ENCODE results near the gene VSTM1.
"Not testable (repeated sequence)": the region's sequence is repeated elsewhere in the genome, so short reads cannot be mapped to it uniquely, and the experiment has no call there.

Gene VSTM1

DNA sequence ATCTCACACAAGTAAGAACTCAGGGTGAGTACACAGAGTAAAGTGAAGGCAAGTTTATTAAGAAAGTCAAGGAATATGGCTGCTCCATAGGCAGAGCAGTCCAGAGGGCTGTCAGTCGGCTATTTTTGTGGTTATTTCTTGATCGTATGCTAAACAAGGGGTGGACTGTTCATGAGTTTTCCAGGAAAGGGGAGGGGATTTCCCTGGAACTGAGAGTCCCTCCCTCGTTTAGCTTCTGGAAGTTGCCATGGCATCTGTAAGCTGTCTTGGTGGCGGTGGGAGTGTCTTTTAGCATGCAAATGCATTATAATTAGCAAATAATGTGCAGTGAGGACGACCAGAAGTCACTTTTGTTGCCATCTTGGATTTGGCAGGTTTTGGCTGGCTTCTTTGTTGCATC, 5.8 kb upstream of the VSTM1 start:
- DNase-seq: no peak

DNA sequence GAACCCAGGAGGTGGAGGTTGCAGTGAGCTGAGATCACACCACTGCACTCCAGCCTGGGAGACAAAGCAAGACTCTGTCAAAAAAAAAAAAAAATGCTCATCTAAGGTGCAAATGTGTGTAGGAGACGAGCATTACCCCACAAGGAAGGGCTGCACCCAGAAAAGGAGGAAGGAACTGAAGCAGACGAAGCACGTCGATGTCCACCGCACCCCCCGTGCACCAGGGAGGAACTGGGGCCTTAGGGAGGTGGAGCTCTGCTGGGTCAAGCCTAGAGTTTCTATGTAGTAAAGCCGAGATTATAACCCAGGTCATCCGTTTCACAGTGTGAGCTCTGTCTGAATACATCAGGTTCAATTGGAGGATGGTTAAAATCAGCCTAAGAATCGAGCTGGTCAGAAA, 1.1 kb downstream of the VSTM1 start:
- DNase-seq: peak; percentile 43

DNA sequence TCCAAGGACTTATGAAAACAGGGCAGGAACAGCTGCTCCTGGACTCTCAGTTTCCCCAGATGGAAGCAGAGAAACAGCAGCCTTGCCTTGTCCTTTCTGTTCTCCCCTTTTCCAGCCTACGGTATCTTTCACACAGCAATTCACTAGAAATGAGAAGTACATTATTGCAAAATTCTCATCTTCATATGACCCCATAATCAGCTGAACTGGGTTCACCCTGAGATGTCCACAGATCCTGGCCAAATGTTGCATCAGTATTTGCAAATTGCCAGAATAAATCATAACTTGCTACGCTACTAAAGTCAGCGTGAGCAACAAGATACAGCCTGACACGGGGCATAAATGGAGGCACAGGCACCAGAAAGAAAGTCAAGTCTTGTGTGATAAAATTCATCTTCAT, 16.1 kb downstream of the VSTM1 start:
- peak; percentile 13 for DNase-seq

DNA sequence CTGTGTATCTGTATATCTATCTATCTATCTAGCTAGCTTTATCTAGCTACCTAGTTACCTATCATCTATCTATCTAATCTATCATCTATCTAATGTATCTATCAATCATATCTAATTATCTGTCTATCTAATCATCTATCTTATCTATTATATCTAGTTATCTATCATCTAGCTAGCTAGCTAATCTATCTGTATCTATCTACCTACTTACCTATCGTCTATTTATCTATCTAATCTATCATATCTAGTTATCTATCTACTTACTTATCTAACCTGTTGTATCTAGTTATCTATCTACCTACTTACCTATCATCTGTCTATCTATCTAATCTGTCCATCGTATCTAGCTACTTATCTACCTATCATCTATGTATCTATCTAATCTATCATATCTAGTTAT, 17.9 kb downstream of the VSTM1 start:
- no peak for DNase-seq

DNA sequence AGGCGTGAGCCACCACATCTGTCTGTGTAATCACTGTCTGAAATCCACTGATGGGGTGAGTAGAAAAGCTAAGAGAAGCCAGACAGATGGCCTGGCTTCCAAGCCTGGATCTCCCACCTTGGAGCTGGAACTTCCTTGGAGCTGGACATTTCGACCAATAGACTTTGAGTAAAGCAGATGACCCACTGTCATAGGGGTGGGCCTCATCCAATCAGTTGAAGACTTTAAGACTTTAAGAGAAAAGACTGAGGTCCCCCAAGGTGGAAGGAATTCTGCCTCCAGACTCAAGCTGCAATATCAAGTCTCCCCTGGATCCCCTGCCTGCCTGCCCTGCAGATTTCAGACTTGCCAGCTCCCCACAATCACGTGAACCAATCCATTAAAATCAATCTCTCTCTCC, 20.7 kb downstream of the VSTM1 start:
- DNase-seq: no peak

DNA sequence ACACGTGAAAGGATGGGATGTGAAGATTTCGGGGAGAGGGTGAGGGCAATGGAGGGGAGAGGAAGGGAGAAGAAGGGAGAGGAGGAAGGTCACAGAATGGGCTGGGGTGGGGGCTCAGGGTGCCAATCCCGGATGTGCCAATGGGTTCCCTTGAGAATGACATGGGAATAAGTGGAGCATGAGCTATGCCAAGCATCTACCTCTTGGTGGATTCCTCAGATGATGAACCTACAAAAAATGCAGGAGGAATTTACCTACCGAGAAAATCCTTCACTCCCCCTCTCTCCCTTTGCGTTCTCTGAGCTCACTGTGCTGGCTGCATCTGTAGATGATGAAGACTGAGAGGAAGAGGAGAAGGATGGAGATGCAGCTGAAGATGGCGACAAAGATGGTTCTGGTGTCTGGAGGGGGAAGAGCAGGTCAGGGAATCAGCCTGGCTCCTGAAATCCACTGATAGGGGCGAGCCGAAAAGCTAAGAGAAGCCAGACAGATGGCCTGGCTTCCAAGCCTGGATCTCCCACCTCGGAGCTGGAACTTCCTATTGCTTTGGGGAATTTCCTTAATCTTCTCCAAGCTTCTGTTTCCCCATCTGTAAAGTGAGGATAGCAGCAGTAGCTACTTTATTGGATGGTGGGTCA, 21.6 kb downstream of the VSTM1 start:
- DNase-seq: no peak

DNA sequence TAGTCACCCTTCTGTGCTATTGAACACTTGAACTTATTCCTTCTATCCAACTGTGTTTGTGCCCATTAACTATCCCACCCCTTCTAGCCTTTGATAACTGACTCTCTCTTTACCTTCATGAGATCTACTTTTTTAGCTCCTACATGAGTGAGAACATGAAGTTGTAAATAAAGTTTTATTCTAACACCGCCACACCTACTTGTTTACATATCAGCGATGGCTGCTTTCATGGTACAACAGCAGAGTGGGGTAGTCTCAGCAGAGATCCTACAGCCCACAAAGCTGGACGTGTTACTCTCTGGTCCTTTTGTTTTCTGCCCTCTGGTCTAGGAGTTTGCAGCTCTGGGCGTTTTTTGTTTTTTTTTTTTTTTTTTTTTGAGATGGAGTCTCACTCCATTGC, 23.7 kb downstream of the VSTM1 start:
- no peak for DNase-seq

DNA sequence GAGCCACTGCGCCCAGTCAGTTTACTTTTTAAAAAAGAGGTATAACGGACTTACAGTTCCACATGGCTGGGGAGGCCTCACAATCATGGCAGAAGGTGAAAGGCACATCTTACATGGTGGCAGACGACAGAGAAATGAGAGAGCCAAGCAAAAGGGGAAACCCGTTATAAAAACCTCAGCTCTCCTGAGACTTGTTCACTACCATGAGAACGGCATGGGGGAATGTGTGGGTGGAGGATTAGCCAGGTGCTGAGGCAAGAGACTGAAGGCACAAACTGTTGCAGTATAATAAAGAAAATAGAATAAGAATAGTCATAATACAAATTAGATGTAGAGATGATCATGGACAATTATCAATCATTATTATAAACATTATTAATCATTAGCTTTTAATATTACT, 27.2 kb downstream of the VSTM1 start:
- DNase-seq: not testable (repeated sequence)

DNA sequence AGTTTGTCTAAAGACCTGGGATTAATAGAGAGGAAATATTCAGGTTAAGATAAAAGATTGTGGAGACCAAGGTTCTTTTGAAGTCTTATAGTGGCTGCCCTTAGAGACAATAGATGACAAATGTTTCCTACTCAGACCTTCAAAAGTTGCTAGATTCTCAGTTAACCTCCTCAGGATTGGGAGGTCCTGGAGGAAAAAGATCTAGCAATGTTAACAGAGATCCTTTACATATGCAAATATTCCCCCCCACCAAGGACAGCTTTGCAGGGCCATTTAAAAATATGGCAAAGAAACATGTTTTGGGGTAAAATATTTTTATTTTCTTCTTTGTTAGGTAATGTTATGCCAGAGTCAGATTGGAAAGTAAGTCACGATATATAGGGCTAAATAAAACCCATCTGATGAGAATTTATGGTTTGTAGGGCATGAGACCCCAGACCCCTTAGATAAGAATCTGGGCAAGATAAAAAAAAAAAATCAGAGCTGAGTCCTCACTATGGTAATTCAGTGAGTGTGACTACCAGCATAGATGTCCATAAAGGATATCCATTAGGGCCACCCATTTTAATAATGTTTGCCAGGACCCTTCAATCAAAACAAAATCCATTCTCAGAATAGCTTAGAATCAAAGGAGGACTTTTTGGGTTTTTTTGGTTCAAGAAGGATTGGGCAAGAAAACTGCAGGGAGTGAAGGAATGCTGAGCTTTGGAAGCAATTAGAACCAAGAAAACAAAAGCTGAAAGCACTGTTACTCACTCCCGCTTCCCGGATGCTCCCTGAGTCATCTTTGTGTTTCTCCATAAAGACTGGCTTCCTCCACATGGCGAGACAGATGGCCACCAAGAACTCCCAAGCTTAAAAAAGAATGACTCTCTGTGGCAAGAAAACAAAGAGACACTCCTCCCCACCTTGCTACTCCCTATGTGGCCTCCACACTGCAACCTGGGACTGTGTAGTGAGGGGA, 28.2 kb downstream of the VSTM1 start:
- DNase-seq: no peak

DNA sequence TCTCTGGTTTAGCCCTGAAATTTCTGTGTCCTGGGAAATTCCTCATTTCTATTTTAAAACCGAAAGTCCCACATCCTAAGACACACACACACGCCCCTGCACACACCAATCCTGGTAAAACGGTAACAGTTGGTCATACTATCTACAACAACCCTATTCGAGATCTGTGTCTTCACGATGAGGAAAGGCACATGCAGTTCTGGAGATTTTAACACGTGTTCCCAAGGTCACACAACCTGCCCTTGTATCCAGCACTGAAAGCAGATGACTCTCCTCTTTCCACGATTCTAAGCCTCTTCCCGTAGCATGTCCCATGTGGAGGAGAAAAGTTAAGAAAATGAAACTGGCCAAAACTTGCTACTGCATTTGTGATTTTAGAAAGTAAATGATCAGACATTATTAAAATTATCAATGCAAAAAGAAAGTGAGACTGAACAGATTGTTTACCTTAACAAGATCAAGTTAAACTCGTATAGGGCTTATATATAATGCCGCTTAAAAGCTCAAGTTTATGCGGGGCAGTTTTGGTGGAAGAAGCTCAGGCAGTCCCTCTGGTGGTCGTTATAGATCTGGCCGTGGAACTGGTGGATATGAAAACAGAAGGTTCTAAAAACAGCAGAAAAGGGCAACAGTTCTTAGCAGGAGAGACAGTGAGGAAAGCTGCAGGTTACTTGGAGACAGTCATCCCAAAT, 32.7 kb downstream of the VSTM1 start:
- no peak for DNase-seq

DNA sequence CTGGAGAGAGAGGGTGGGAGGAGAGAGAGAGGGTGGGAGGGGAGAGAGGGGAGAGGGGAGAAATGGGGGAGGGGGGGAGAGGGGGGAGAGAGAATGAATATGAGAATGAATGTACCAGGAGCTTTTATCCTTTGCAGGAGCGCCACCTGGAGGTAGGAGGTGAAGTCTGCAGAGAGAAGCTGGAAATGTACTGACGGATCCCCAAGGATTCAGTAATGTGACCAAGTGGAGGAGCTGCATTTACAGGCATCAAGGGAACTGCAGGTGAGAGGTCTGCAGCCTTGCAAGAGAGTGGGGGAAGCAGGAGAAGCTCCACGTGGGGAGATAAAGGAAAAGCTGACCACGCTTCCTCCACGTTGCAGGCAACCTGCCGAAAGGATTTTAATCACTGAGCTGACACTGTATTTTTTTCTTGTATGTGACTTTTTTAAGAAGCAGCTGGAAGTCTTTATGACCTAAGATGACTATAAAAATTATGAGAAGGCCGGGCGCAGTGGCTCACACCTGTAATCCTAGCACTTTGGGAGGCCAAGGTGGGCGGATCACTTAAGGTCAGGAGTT, 33.7 kb downstream of the VSTM1 start:
- peak; percentile 41 for DNase-seq

DNA sequence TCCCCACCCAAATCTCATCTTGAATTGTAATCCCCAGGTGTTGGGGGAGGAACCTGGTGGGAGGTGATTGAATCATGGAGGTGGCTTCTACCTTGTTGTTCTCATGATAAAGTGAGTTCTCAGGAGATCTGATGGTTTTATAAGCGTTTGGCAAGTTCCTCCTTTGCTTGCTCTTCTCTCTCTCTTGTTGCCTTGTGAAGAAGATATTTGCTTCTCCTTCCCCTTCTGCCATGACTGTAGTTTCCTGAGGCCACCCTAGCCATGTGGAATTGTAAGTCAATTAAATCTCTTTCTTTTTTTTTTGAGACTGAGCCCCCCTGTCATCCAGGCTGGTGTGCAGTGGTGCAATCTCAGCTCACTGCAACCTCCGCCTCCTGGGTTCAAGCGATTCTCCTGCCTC, 34.4 kb downstream of the VSTM1 start:
- no peak for DNase-seq

DNA sequence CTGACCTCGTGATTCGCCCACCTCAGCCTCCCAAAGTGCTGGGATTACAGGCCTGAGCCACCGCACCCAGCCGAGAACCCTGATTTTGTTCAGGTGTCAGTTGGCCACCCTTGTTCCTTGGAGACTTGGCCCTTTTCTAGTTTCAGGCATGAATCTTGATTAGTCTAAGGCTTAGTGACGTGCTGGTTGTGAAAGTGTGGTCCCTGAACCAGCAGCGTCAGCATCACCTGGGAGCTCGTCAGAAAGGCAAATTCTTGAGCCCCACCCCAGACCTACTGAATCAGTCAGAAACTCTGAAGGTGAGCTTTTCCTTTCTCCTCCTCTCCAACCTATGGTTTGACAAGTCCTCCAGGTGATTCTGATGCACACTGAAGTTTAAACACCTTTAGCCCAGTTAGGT, 37.0 kb downstream of the VSTM1 start:
- DNase-seq: no peak

DNA sequence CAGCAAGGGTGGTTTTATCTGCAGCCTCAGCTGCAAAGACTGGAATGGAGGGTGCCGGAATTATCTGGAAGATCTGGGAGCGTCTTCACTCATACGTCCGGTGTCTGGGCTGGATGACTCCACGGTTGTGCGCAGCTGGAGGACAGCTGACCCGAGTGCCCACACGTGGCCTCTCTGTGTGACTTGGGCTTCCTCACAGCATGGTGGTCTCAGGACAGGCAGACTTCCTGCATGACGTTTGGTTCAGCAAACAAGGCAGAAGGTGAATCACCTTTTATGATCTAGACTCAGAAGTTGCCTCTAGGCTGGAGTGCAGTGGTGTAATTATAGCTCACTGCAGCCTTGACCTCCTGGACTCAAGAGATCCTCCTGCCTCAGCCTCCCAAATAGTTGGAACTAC, 39.0 kb downstream of the VSTM1 start:
- DNase-seq: no peak

DNA sequence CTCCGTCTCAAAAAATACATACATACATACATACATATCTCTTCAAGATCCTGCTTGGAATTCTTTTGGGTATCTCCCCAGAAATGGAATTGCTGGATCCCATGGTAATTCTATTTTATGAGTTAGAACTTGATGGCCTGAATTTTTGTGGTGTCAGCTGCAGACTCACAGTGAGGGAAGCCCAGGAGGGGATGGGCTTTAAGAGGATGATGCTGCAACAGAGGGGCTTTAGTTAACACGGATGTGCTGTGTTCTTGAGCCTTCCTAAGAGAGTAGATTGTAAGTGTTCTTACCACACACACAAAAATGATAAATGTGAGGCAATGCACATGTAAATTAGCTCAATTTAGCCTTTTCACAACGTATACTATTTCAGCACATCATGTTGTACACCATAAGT, 40.5 kb downstream of the VSTM1 start:
- no peak for DNase-seq

DNA sequence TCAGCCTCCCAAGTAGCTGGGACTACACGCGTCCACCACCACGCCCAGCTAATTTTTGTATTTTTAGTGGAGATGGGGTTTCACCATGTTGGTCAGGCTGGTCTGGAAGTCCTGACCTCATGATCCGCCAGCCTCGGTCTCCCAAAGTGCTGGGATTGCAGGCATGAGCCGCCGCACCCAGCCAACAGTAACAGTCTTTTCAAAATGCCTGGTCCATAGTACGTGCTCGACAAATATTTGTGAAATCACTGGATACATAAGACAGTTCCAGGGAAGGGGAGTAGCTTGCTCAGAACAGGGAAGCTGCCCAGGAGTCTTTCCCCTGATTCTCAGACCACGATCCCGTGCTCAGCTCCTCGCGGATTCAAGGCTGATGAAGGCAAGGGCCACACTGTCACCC, 41.8 kb downstream of the VSTM1 start:
- no peak for DNase-seq

DNA sequence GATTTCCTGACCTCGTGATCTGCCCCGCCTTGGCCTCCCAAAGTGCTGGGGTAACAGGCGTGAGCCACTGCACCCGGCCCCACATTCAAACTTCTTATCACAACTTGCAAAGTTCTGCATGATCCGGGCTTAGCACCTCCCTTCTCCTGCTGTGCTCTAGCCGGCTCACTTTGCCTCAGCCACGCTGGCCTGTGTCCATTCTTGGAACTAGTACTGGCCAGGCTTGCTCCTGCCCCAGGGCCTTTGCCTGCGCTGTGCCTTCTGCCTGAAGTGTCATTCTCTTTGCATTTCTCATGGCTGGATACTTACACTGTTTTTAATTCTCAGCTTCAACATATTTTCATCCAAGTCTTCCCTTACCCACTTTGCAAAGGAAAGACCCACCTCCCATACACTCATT, 42.3 kb downstream of the VSTM1 start:
- DNase-seq: no peak

DNA sequence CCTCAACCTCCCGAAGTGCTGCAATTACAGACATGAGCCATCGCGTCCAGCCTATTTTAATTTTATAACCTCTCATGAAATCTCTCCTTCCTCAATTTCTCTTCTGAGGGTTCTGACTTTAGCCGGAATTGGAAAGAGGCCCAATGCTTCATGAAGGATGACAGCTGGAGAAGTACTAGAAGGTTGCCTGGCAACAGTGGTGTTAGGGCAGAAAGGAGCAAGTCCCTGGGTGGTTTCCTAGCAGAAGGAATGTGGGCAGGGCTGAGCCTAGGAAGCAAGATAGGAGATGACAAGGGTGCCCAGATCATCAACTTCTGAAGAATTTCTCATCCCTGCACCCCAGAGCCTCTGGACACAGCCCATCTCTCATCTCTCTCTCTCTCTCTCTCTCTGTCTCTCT, 46.4 kb downstream of the VSTM1 start:
- DNase-seq: peak; percentile 23

DNA sequence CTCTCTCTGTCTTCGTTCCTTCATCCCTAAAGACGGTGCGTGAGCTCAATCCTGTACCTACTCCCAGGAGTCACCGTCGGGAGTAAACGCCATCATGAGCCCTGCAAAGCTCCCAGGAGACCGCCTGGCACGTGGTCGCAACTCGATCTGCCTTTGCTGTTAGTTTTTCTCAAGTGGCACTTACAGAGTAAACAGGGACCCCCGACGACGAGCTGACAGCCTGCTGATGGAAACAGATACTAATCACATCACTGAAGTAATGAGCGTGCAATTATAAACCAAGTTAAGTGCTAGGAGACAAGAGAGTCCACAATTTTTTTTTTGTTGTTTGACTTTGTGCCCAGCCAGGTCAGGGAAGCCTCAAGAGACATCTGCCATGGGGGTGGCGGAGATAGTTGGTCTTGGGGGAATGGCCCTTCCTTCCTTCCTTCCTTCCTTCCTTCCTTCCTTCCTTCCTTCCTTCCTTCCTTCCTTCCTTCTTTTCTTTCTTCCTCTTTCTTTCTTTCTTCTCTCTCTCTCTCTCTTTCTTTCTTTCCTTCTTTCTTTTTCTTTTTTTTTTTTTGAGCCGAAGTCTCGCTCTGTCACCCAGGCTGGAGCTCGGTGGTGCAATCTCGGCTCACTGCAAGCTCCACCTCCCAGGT, 48.7 kb downstream of the VSTM1 start:
- DNase-seq: no peak

DNA sequence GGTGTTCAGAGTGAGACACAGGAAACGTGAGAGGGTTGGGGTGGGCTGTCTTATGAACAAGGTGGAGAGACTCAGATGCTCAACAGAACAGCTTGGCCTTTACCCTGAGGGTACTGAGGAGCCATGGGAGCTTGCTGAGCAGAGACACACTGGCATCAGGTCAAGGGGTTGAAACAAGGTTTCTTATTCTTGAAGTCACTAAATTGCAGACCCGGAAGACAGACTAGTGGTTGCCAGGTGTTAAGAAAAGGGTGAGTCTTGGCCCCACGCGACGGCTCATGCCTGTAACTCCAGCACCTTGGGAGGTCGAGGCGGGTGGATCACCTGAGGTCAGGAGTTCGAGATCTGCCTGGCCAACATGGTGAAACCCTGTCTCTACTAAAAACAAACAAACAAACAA, 49.8 kb downstream of the VSTM1 start:
- DNase-seq: no peak

DNA sequence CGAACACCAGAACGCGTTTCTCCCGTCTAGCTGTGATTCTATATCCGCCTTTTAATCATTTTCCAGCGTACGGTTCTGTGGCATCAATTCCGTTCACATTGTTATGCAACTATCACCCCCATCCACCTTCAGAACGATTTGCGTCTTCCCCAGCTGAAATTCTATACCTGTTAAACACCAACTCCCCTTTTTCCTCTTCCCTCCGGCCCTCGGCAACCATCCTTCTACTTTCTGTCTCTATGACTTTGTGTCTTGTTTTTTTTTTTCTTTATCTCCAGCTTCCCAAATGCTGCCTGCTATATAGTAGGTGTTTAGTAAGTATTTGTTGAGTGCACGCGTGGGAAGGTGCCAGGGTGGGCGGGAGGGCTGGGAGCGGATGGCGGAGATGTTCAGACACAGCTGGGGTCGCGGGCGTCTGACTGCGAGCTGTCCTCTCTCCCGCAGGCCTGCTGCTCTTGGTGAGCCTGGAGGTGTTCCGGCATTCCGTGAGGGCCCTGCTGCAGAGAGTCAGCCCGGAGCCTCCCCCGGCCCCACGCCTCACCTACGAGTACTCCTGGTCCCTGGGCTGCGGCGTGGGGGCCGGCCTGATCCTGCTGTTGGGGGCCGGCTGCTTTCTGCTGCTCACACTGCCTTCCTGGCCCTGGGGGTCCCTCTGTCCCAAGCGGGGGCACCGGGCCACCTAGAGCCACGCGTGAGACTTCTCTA, 52.0 kb downstream of the VSTM1 start:
- DNase-seq: no peak

DNA sequence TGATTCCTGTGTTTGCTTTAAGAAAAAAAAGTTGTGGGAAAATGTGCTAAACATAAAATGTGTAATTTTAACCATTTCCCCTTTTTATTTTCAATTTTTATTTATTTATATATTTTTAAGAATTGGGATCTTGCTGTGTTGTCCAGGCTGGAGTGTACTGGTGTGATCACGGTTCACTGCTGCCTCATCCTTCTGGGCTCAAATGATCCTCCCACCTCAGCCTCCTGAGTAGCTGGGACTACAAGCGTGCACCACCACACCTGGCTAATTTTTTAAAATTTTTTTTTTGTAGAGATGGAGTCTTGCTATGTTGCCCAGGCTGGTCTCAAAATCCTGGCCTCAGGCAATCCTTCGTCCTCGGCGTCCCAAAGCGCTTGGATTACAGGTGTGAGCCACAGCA, 53.2 kb downstream of the VSTM1 start:
- no peak for DNase-seq
